Right lobe of liver (tissue), 6 donors: Measurements from ENCODE around the gene JAM3. TPM values are rescaled to one million over a fixed set of nuclear protein-coding genes. Genes with fewer than 3 reads are reported as not detected.
A peak's percentile ranks its signal among the peaks of the same experiment; 100 is the strongest.

Experiments
- ATAC-seq, 4 donors: fragments of 200-7000 bp; cut with Tn5 transposase; one replicate each; pipeline ENCODE4 v1.9.1; 2020; ENCODE audit warnings: mild to moderate bottlenecking in 4 of 4, moderate library complexity in 4 of 4
- DNase-seq, 3 donors: peaks; one replicate each; pipeline ENCODE4 v3.0.0-alpha.2; 2020
- H3K27ac ChIP-seq, 3 donors: fragments of 200-600 bp; one replicate each; pipeline ENCODE4 v1.8.0; 2022
- H3K27me3 ChIP-seq, 2 donors: fragments of 200-600 bp; one replicate each; pipeline ENCODE4 v1.8.0; 2022
- H3K36me3 ChIP-seq, 4 donors: fragments of 200-600 bp; sonication (generic) in 1 of 4; one replicate each; pipeline versions ENCODE4 v1.5.1 to v1.8.0; 2017 to 2022; ENCODE audit warnings: control low read depth in 1 of 4
- H3K4me1 ChIP-seq, 4 donors: fragments of 200-600 bp; sonication (generic) in 1 of 4; one replicate each; pipeline versions ENCODE4 v1.5.1 to v1.8.0; 2017 to 2022; ENCODE audit warnings: control low read depth in 1 of 4
- H3K4me3 ChIP-seq, 3 donors: fragments of 200-600 bp; one replicate each; pipeline ENCODE4 v1.8.0; 2022
- H3K9me3 ChIP-seq, 4 donors: fragments of 200-600 bp; sonication (generic) in 1 of 4; one replicate each; pipeline versions ENCODE4 v1.5.1 to v1.8.0; 2017 to 2022; ENCODE audit warnings: control low read depth in 1 of 4
- CTCF ChIP-seq, 4 donors: fragments of 200-600 bp in 3 of 4; fragments of 450-650 bp in 1 of 4; IDR thresholded peaks; one replicate each; pipeline versions ENCODE4 v1.5.1 to v1.8.0; 2016 to 2022; ENCODE audit warnings: antibody characterized with exemption in 4 of 4, mild to moderate bottlenecking in 2 of 4
- POLR2A ChIP-seq: fragments of 450-650 bp; IDR thresholded peaks from one replicate; pipeline ENCODE4 v1.6.1; 2017; ENCODE audit warnings: antibody characterized with exemption, mild to moderate bottlenecking
- WGBS: methylation state at CpG from one replicate; pipeline ENCODE4 v1.1.6; 2018; ENCODE audit warnings: low coverage, low lambda C conversion rate; ENCODE audit not compliant: insufficient coverage; ENCODE audit errors: missing lambda C conversion rate; 5-methylcytosine and 5-hydroxymethylcytosine counted together
- intact Hi-C, 2 donors: fragments of 100-400 bp; cut with DNase I; formaldehyde crosslinking; loops; one replicate each; pipeline versions ENCODE4 v1.11.2 to v1.14.1; 2022
- total RNA-seq, 6 experiments: library from RNA; depleted of rRNA in 2 of 6; stranded (reverse); fragments of >200 nt in 2 of 6; fragmentation: NEBNext Ultra II Directional in 3 of 6; extraction: Animal tissue kit (Norgen Biotek cat#: 25700) in 3 of 6; gene quantifications; one replicate each; pipeline versions ENCODE4 v1.1.0 to v1.2.4, GENCODE V29; 2016 to 2023
- donor health status: DM: no; HTN: yes; CAD: no.
- donor health status: DM: no; HTN: no; CAD: no.
- donor health status: DM: no; HTN: no; CAD: no.
- donor health status: DM: no; HTN: yes; CAD: no.
- donor health status: DM: no; HTN: yes; CAD: no.

JAM3 gene
- total RNA-seq, 6 experiments from 2014 or later: 0.86 to 2.5 (median 1.6) TPM

- Histone ChIP-seq H3K4me1 (no peaks in the 10 kb centered on the region), H3K27ac (no peak overlapping the region), H3K9me3 (no peaks in the 10 kb centered on the region), H3K27me3 (no peaks in the 10 kb centered on the region), H3K4me3 (no peak overlapping the region), H3K36me3 (peaks cover 0 to 23% (median 7%) of the 10 kb centered on the region in 4 donors)
- no peak for DNase-seq
- WGBS: 85% methylated on average over 10 of the region's 10 CpGs
- no peak for ATAC-seq
- intact Hi-C loops: no loop called here
- no peak for TF ChIP-seq POLR2A
- no peak for TF ChIP-seq CTCF (IDR thresholded peaks at IDR 0.05)
These were observed 82.3 kb downstream of the JAM3 start for GRCh38 chr11:134151083-134151747.

- H3K9me3 ChIP-seq: no peaks in the 10 kb centered on the region
- H3K27ac ChIP-seq: no peak overlapping the region
- no peaks in the 10 kb centered on the region for H3K4me1 ChIP-seq
- TF ChIP-seq CTCF (IDR thresholded peaks at IDR 0.05) (no peak), POLR2A (no peak)
- no peaks in the 10 kb centered on the region for H3K27me3 ChIP-seq
- H3K36me3 ChIP-seq: peaks cover 0 to 36% (median 13%) of the 10 kb centered on the region in 4 donors
- DNase-seq (no peak), ATAC-seq (peak in 3 of 4 donors; percentile 29 to 45 (median 37))
- intact Hi-C loops: no loop called here
- WGBS: no CpG with 5 or more reads among the region's 9 CpGs
- H3K4me3 ChIP-seq: no peak overlapping the region
These were observed 83.8 kb downstream of the JAM3 start for GRCh38 chr11:134152696-134153095.

- H3K27ac ChIP-seq: no peak overlapping the region
- DNase-seq (no peak), ATAC-seq (peak; percentile 14 to 38 (median 21))
- no peaks in the 10 kb centered on the region for H3K9me3 ChIP-seq
- WGBS: 78% methylated on average over 3 of the region's 30 CpGs
- TF ChIP-seq POLR2A (no peak), CTCF (IDR thresholded peaks at IDR 0.05) (no peak)
- no peaks in the 10 kb centered on the region for H3K4me1 ChIP-seq
- peaks cover 0 to 42% (median 13%) of the 10 kb centered on the region in 4 donors for H3K36me3 ChIP-seq
- H3K27me3 ChIP-seq: no peaks in the 10 kb centered on the region
- intact Hi-C loops: no loop called here
- H3K4me3 ChIP-seq: no peak overlapping the region
These were observed 84.5 kb downstream of the JAM3 start for GRCh38 chr11:134153147-134153905.

- TF ChIP-seq POLR2A: no peak
- TF ChIP-seq CTCF (IDR thresholded peaks at IDR 0.05): no peak
- H3K9me3 ChIP-seq: no peaks in the 10 kb centered on the region
- no peaks in the 10 kb centered on the region for H3K4me1 ChIP-seq
- intact Hi-C loops: no loop called here
- no peaks in the 10 kb centered on the region for H3K27me3 ChIP-seq
- H3K4me3 ChIP-seq: no peak overlapping the region
- peak in 1 of 4 donors; percentile 11 for ATAC-seq
- H3K27ac ChIP-seq: no peak overlapping the region
- WGBS: 80% methylated on average over 6 of the region's 11 CpGs
- peaks cover 0 to 47% (median 15%) of the 10 kb centered on the region in 4 donors for H3K36me3 ChIP-seq
- no peak for DNase-seq
These were observed 85.6 kb downstream of the JAM3 start for GRCh38 chr11:134154441-134154840.
